Measurements from ENCODE around the gene FBXO48. TPM values are rescaled to one million over a fixed set of nuclear protein-coding genes. Genes with fewer than 3 reads are reported as not detected.

Gene FBXO48
- total RNA-seq, 2 experiments from 2014 or later, result 1.5 to 6.8 TPM

DNA sequence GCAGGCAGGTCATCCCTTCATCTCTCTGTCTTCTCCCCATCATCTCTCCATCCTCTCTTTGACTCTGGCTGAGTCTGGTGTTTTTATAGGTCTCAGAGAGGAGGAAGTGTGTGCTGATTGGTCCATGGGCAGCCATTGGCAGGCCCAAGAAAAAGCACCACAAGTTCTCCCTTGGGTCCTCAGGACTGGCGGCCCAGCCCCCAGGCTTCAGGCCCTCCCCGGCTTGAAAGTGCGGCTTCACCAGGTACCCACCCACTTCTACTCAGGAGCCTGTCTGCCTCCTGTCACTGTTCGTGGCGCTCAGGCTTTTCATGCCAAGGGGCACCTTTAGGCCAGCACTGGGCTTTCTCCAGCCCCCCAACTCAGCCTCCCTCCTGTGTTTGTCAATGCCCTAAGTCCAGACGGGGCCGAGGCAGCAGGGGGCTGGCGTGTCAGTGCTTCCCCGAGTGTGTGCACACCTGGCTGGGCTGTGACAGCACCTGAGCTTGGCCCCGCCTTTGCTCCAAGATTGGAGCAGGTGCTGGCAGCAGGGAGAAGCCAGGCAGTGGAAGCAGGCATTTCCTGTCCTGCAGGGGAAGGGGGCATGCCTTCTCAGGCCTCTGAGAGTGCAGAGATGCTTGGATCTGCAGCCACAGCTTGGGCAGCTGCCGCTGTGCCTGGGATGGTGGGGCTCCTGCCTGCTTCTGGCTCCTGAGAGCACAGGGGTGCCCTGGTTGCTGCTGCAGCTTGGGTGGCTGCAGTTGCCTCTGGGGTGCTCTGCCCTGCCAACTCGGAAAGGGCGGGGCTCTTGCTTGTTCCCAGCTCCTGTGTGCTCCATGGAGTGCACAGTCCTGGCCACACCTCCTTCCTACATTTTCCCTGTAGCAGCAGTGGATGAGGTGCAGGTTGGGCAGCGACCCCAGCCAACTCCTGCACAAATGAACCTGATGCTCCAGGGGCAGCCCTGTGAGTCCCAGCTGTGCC, 34.1 kb downstream of the FBXO48 start:
- Histone ChIP-seq H4K20me1 (ENCODE audit: insufficient read depth, low read length) (no peaks in the 10 kb centered on the region), H3K27ac (ENCODE audit: low read depth, low read length, poor library complexity, severe bottlenecking) (no peak overlapping the region), H3K4me2 (ENCODE audit: low read length) (no peak overlapping the region), H3K79me2 (ENCODE audit: insufficient read depth, low read depth, low read length) (no peaks in the 10 kb centered on the region), H3K36me3 (ENCODE audit: insufficient read depth, low read length) (peaks cover 6% of the 10 kb centered on the region; the same call in 1 of the 2 replicates), H2AFZ (ENCODE audit: low read length) (no peak overlapping the region), H3K4me1 (ENCODE audit: insufficient read depth, low read length, poor library complexity, severe bottlenecking) (peaks cover 41% of the 10 kb centered on the region), H3K4me3 (ENCODE audit: low read depth, low read length, poor library complexity, severe bottlenecking) (no peak overlapping the region), H3K9me3 (ENCODE audit: low read length) (peaks cover 16% of the 10 kb centered on the region; the same call in 1 of the 2 replicates), H3K9me2 (ENCODE audit: insufficient read depth, low read length) (no peaks in the 10 kb centered on the region)
- no peak for DNase-seq (ENCODE audit: low spot score)
- no TSS peak for BruUV-seq (replicated peaks)
- intact Hi-C loops (cut with micrococcal nuclease; ENCODE audit: unreplicated experiment), result no loop called here
- TF ChIP-seq, protein P1, sequence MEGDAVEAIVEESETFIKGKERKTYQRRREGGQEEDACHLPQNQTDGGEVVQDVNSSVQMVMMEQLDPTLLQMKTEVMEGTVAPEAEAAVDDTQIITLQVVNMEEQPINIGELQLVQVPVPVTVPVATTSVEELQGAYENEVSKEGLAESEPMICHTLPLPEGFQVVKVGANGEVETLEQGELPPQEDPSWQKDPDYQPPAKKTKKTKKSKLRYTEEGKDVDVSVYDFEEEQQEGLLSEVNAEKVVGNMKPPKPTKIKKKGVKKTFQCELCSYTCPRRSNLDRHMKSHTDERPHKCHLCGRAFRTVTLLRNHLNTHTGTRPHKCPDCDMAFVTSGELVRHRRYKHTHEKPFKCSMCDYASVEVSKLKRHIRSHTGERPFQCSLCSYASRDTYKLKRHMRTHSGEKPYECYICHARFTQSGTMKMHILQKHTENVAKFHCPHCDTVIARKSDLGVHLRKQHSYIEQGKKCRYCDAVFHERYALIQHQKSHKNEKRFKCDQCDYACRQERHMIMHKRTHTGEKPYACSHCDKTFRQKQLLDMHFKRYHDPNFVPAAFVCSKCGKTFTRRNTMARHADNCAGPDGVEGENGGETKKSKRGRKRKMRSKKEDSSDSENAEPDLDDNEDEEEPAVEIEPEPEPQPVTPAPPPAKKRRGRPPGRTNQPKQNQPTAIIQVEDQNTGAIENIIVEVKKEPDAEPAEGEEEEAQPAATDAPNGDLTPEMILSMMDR (conservative IDR thresholded peaks at IDR 0.05; ENCODE audit: low read length), result no peak
- ChIA-PET POLR2A (no interaction called here), CTCF (ENCODE audit: unreplicated experiment) (no interaction called here)

DNA sequence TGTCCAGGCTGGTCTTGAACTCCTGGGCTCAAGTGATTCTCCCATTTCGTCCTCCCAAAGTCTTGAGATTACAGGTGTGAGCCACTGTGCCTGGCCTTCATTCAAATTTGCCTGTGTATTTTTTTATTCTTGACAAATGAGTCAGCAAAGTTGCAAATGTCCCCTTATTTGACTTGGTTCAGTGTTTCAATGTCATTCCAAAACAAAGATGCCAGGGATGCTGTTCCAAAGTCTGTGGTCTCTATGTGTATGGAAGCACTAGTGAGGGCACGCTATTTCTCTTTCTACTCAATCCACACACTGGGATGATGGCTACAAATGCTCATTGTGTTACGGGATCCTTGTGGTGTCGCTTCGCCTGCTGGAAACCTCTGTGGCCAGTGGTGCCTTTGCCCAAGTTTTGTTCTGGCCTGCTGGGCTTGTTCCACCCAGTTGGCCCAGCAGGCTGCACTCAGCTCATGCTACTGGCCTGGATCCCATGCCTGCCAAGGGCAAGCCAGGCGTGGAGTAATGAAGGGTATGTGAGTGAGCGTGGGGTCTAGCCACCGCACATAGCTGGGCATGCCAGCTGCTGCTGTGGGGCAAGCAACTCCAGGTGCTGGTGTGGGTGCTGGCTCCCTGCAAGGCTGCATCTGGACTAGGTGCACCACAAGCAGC, 35.6 kb downstream of the FBXO48 start:
- Histone ChIP-seq H3K9me2 (ENCODE audit: insufficient read depth, low read length) (no peaks in the 10 kb centered on the region), H3K9me3 (ENCODE audit: low read length) (peaks cover 16% of the 10 kb centered on the region; the same call in 1 of the 2 replicates), H4K20me1 (ENCODE audit: insufficient read depth, low read length) (no peaks in the 10 kb centered on the region), H3K4me2 (ENCODE audit: low read length) (no peak overlapping the region), H3K36me3 (ENCODE audit: insufficient read depth, low read length) (peaks cover 6% of the 10 kb centered on the region; the same call in 1 of the 2 replicates), H3K27ac (ENCODE audit: low read depth, low read length, poor library complexity, severe bottlenecking) (no peak overlapping the region), H3K4me3 (ENCODE audit: low read depth, low read length, poor library complexity, severe bottlenecking) (no peak overlapping the region), H2AFZ (ENCODE audit: low read length) (no peak overlapping the region), H3K4me1 (ENCODE audit: insufficient read depth, low read length, poor library complexity, severe bottlenecking) (peaks cover 44% of the 10 kb centered on the region), H3K79me2 (ENCODE audit: insufficient read depth, low read depth, low read length) (no peaks in the 10 kb centered on the region)
- POLR2A ChIA-PET, result no interaction called here
- intact Hi-C loops (cut with micrococcal nuclease; ENCODE audit: unreplicated experiment), result no loop called here
- TF ChIP-seq, protein P1 (conservative IDR thresholded peaks at IDR 0.05; ENCODE audit: low read length), result no peak
- TF ChIP-seq EZH2phosphoT487 (IDR thresholded peaks at IDR 0.05; ENCODE audit: borderline replicate concordance, low read depth, low read length), result no peak
- CTCF ChIA-PET (ENCODE audit: unreplicated experiment), result no interaction called here
- no TSS peak for BruUV-seq (replicated peaks)
- DNase-seq (ENCODE audit: low spot score), result no peak
